T-helper 1 cell (primary cell): ENCODE data around the gene H2BK1.

ENCODE experiments used
- DNase-seq, 5 donors: peaks; one replicate each; pipeline ENCODE4 v3.0.0-alpha.2; 2012 to 2020

H2BK1 gene

GRCh38 chr7:151244841-151245346, 34.6 kb upstream of the H2BK1 start:
- DNase-seq: no peak

GRCh38 chr7:151244196-151244840, 34.0 kb upstream of the H2BK1 start:
- DNase-seq: peak in 2 of 5 donors; percentile 50 to 60

- peak in 3 of 5 donors; percentile 25 to 45 (median 30) for DNase-seq
These were observed 33.3 kb upstream of the H2BK1 start for GRCh38 chr7:151243408-151244195.

GRCh38 chr7:151243045-151243349, 32.7 kb upstream of the H2BK1 start:
- no peak for DNase-seq

- DNase-seq: no peak
These were observed 32.1 kb upstream of the H2BK1 start for GRCh38 chr7:151242159-151243044.

GRCh38 chr7:151241755-151242096, 31.4 kb upstream of the H2BK1 start:
- DNase-seq: no peak

- no peak for DNase-seq
These were observed 30.9 kb upstream of the H2BK1 start for GRCh38 chr7:151240942-151241754.

- DNase-seq: no peak
These were observed 30.2 kb upstream of the H2BK1 start for GRCh38 chr7:151240536-151240935.

GRCh38 chr7:151239837-151240459, 29.7 kb upstream of the H2BK1 start:
- DNase-seq: no peak

GRCh38 chr7:151238924-151239836, 28.9 kb upstream of the H2BK1 start:
- DNase-seq: no peak

GRCh38 chr7:151238190-151238810, 28.0 kb upstream of the H2BK1 start:
- no peak for DNase-seq

- no peak for DNase-seq
These were observed 27.2 kb upstream of the H2BK1 start for GRCh38 chr7:151237244-151238189.

- no peak for DNase-seq
These were observed 26.1 kb upstream of the H2BK1 start for GRCh38 chr7:151236406-151236805.

- DNase-seq: no peak
These were observed 25.0 kb upstream of the H2BK1 start for GRCh38 chr7:151235091-151235787.

- no peak for DNase-seq
These were observed 23.5 kb upstream of the H2BK1 start for GRCh38 chr7:151233804-151234203.

- peak in 4 of 5 donors; percentile 38 to 63 (median 55) for DNase-seq
These were observed 22.8 kb upstream of the H2BK1 start for GRCh38 chr7:151232917-151233701.

GRCh38 chr7:151232091-151232916, 22.0 kb upstream of the H2BK1 start, which contains the start of gene CHPF2:
Gene CHPF2 (plus strand): TSS chr7:151232483. CDS start chr7:151234012, 1,529 bp downstream.
- DNase-seq: peak; percentile 73 to 91 (median 84)
